ENCODE data around the gene BRPF3.

The BRPF3 gene

DNA sequence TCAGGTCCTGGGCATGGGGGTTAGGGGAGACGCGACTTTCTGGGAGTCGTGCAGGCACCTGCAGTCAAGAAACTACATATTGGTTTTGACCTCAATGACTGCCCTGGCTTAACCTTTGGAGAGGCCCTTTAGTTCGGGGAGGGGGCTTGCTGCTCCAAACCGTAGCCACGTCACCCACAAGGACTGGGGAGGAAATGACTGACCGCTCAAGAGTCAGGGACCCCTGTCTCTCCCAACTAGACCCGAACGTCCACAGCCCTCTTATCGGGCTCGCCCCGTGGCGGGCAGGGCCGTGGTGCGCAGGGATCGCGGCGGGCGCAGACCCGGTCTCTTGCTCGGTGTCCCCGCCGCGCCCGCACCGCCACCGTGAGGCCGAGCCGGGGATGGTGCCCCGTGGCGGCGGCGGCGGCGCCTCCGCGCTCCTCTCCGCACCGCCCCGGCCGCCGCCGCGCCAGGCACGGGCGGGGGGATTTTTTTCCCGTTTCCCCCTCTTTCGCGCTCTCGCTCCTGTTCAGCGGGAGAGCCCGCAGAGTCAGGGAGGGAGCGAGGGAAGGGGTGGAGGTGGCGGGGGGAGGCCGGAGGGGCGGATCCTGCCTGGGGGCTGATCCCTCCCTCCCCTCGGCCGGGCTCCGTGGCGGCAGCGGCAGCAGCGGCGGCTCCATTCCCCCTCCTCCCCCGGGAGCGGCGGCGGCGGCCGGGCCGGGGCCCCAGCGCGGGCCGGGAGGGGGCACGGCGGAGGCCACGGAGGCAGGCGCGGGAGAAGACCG lies at the start of gene BRPF3:
TSS of gene BRPF3 (plus strand) at position 632 of the 767 bp plus-strand sequence. CDS start 3,579 bp downstream, outside the sequence.
- DNase-seq: peak; percentile 91

DNA sequence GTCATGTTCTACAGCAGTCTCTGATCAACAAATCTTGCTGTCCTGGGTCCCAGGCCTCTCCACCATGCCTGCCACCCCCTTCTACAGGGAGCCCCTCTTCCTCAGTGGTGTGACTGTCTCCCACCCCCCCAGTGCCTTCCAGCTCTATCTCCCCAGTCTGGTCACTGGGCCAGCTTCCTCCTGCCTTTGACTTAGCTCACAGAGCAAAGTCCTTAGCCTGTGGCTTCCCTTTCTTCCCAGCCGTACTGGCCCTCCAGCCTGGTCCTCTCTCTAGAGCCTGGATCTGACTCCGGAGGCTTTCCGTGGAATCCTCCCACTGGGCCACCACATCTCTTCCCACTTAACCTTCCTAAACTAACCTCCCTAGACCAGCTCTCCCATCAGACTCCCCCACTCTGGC lies 49.2 kb upstream of the BRPF3 start:
- DNase-seq: no peak

GRCh38 chr6:36149476-36149875 lies 47.1 kb upstream of the BRPF3 start:
- no peak for DNase-seq

DNA sequence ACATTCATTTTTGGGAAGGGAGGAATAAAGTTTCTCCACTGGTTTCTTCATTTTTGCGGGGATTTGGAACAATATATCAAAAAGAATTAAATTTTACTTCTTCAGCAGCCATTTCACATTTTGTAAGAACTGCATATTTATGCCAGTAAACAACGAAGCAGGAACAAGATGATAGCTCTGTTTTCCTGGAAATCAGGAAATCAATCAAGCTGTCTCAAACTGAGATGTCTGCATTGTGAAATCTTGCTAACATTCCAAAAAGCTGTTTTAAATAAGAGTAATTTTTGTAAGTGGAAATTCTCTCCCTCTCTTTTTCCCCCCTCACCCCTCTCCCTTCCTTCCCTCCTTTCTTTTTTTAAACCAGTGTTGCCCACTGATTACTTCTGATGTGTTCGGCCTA lies 46.3 kb upstream of the BRPF3 start:
- DNase-seq: no peak

- no peak for DNase-seq
Measured at GRCh38 chr6:36154286-36154685, 42.3 kb upstream of the BRPF3 start.

DNA sequence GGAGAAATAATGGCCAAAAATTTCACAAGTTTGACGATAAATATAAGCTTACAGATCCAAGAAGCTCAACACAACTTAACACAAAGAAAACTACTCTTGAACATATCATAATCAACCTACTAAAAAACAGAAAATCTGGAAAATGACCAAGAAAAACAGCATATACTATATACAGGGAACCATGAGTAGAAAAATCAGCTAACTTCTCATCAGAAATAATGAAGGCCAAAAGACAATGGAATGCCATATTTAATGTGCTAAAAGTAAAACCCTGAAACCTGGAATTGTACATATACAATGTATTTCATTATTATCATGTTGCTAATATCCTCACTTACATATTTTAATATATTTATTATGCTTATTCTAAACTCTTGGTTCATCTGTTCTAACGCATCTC lies 40.9 kb upstream of the BRPF3 start:
- DNase-seq: no peak

GRCh38 chr6:36160147-36160760 lies 36.3 kb upstream of the BRPF3 start:
- no peak for DNase-seq

GRCh38 chr6:36169023-36170007 lies 27.2 kb upstream of the BRPF3 start:
- DNase-seq: no peak

- DNase-seq: no peak
Measured at GRCh38 chr6:36170704-36171103, 25.8 kb upstream of the BRPF3 start.

GRCh38 chr6:36171573-36171972 lies 25.0 kb upstream of the BRPF3 start:
- no peak for DNase-seq

- DNase-seq: no peak
Measured at GRCh38 chr6:36177166-36177565, 19.4 kb upstream of the BRPF3 start.

GRCh38 chr6:36178544-36178943 lies 18.0 kb upstream of the BRPF3 start:
- DNase-seq: no peak

DNA sequence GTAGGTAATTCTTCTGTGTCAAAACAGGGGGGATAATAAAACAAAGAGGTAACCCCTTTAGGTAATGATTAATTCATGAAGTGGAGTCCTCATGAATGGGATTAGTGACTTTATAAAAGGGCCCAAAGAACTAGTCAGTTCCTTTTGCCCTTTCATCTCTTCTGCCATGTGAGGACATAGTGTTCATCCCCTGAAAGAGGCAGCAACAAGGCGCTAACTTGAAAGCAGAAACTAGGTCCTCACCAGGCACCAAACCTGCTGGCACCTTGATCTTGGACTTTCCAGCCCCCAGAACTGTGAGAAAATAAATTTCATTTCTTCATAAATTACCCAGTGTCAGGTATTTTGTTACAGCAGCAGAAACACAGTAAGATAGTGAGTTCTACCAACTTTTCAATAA lies 16.4 kb upstream of the BRPF3 start:
- DNase-seq: no peak

GRCh38 chr6:36184311-36184710 lies 12.2 kb upstream of the BRPF3 start:
- DNase-seq: no peak

DNA sequence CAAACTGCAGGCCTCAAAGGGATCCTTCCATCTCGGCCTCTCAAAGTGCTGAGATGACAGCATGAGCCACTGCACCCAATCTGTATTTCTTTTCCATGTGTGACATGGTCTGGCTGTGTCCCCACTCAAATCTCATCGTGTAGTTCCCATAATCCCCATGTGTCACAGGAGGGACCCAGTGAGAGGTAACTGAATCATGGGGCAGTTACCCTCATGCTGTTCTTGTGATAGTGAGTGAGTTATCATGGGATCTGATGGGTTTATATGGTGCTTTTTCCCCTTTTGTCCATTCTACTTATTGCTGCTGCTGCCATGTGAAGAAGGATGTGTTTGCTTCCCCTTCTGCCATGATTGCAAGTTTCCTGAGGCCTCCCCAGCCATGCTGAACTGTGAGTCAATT lies 10.3 kb upstream of the BRPF3 start:
- no peak for DNase-seq

DNA sequence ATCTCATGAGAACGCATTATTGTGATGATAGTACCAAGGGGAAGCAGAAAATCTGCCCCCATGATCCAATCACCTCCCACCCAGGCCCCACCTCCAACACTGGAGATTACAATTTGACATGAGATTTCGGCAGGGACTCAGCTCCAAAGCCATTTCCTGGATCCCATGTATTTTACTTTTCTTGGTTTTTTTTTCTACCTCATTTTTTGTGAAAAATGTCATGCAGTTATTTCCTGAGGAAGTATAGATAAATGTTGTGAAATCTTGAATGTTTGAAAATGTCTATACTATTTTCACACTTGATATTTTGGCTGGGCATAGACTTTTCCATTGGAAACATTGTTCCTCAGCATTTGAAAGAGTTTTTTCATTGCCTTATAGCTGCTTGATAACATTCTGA lies 9.1 kb upstream of the BRPF3 start:
- no peak for DNase-seq

DNA sequence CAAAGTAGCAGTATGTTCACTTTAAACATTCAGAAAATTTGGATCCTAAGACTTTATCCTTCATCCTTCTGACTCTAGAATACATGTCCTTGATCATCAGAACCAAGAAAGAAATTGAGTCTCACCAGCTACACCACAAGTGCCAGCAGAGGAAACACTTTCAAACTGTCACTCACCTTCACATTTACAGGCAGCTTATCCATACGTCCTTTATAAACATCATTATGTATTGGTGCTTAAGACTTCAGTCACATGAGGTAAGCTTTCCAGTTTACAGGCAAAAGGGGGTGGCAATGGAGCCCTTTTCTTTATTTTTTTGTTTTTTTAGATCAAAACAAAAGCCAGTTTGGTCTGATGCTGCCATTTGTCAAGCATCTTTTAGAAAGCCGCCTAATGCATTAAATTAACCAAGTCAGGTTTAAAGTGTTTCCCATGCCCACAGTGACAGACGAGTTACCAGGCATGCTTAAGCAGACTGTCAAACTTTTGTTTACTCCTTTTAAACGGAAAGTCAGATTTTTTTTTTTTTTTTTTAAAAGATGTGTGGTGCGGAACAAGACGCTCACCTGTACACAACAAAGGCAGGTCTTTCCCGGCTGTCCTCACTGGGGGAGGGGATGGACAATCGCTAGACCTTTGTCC lies 952 bp upstream of the BRPF3 start:
- no peak for DNase-seq

DNA sequence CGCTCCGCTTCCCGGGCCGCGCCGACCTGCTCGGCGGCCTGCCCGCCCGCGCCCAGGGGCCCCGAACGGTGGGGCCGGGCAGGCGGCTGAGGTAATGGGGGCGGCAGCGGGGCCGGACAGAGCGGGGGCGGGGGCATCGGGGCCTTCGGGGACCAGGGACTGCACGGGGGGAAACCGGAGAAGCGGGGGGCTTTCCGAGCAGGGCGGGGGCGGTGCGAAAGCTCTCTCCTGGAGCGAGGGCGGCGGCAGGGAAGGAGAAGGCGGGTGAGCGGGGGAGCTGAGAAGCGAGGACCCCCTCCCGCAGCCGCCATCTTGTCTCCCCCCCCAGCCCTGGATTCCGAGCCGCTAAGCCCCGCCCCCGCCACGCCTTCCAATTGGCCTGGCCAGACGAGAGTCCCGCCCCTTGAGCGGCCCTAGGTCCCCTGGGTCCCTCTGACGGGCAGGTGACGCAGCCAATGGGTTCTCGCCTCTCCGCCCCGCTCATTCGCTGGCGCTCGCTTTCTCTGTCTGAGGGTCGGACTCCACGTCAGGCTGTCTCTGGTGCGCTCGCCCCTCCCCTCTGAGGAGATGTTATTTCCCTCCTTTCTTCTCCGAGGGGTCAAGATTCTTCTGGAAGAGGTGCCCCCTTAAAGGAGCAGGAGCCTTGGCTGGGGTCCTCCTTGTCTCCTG lies 470 bp downstream of the BRPF3 start:
- DNase-seq: peak; percentile 100

- peak; percentile 61 for DNase-seq
Measured at GRCh38 chr6:36197739-36198221, 1.2 kb downstream of the BRPF3 start.

- DNase-seq: no peak
Measured at GRCh38 chr6:36198986-36199385, 2.4 kb downstream of the BRPF3 start.

GRCh38 chr6:36200154-36200891 lies 3.8 kb downstream of the BRPF3 start:
- no peak for DNase-seq

Measured in activated effector memory CD4-positive, alpha-beta T cell treated with anti-CD3 and anti-CD28 coated beads, Interleukin-2, amount 50 U/mL, for 16 hours (primary cell).